ENCODE results near the gene SPATS1.

DNA sequence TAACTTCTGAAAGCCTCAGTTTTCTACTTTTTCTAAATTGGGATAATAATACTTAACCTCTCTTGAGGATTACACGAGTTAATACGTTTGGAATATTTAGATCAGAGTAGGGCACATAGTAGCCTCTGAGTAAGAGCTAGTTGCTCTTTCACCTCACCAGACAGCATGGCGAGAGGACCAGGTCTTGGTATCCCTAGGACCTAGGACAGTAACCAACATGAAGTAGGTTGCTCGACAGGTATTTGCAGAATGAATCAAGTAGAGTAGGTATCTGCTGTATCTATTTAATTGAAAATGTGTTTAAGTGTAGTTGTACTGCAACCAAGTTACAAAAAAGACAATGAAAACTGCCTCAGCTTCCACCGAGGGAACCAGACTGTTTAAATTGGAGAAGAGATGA, 46.4 kb downstream of the SPATS1 start:
- TF ChIP-seq, protein P1, sequence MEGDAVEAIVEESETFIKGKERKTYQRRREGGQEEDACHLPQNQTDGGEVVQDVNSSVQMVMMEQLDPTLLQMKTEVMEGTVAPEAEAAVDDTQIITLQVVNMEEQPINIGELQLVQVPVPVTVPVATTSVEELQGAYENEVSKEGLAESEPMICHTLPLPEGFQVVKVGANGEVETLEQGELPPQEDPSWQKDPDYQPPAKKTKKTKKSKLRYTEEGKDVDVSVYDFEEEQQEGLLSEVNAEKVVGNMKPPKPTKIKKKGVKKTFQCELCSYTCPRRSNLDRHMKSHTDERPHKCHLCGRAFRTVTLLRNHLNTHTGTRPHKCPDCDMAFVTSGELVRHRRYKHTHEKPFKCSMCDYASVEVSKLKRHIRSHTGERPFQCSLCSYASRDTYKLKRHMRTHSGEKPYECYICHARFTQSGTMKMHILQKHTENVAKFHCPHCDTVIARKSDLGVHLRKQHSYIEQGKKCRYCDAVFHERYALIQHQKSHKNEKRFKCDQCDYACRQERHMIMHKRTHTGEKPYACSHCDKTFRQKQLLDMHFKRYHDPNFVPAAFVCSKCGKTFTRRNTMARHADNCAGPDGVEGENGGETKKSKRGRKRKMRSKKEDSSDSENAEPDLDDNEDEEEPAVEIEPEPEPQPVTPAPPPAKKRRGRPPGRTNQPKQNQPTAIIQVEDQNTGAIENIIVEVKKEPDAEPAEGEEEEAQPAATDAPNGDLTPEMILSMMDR (IDR thresholded peaks at IDR 0.05; ENCODE audit: borderline replicate concordance, extremely low read depth, low read length, poor library complexity, severe bottlenecking): no peak
- no peak for TF ChIP-seq EZH2 (IDR thresholded peaks at IDR 0.05; ENCODE audit: borderline replicate concordance, low read depth, low read length, severe bottlenecking)

All from DND-41 (cell line).